Activated CD8-positive, alpha-beta memory T cell treated with anti-CD3 and anti-CD28 coated beads, Interleukin-2, amount 50 U/mL, for 48 hours (primary cell): ENCODE data around the gene PPM1G.
A peak's percentile ranks its signal among the peaks of the same experiment; 100 is the strongest.

Experiments used
- DNase-seq: peaks from one replicate; pipeline ENCODE4 v3.0.0-alpha.2; 2020

The PPM1G gene

GRCh38 chr2:27412419-27413152 is 3.2 kb upstream of the PPM1G start:
- no peak for DNase-seq

GRCh38 chr2:27408601-27409320 is 630 bp downstream of the PPM1G start:
- no peak for DNase-seq

- DNase-seq: no peak
Observed at GRCh38 chr2:27407798-27408491, 1.4 kb downstream of the PPM1G start.

- DNase-seq: no peak
Observed at GRCh38 chr2:27400348-27401135, 8.8 kb downstream of the PPM1G start.

- DNase-seq: no peak
Observed at GRCh38 chr2:27398962-27399361, 10.4 kb downstream of the PPM1G start.

- DNase-seq: no peak
Observed at GRCh38 chr2:27393225-27393624, 16.2 kb downstream of the PPM1G start.

GRCh38 chr2:27390822-27391679 is 18.3 kb downstream of the PPM1G start:
- DNase-seq: no peak

GRCh38 chr2:27381577-27382181 is 27.7 kb downstream of the PPM1G start:
- DNase-seq: no peak

- DNase-seq: peak; percentile 95
Observed at GRCh38 chr2:27380626-27381545, 28.5 kb downstream of the PPM1G start, which contains the start of gene ZNF513. TSS of gene ZNF513 (minus strand) at chr2:27380734. CDS start at chr2:27380526, 208 bp downstream.

GRCh38 chr2:27379836-27380625 is 29.4 kb downstream of the PPM1G start:
- no peak for DNase-seq

- no peak for DNase-seq
Observed at GRCh38 chr2:27379383-27379835, 30.0 kb downstream of the PPM1G start.

- no peak for DNase-seq
Observed at GRCh38 chr2:27378809-27379290, 30.5 kb downstream of the PPM1G start.

- DNase-seq: no peak
Observed at GRCh38 chr2:27378096-27378808, 31.1 kb downstream of the PPM1G start.

GRCh38 chr2:27377618-27378095 is 31.7 kb downstream of the PPM1G start:
- DNase-seq: no peak

- no peak for DNase-seq
Observed at GRCh38 chr2:27376866-27377617, 32.3 kb downstream of the PPM1G start.

GRCh38 chr2:27376151-27376865 is 33.1 kb downstream of the PPM1G start:
- no peak for DNase-seq
